ENCODE data around the gene PALLD. TPM values are rescaled to one million over a fixed set of nuclear protein-coding genes. Genes with fewer than 3 reads are reported as not detected.
A peak's percentile ranks its signal among the peaks of the same experiment; 100 is the strongest.

The PALLD gene
- total RNA-seq, 1 experiment from 2014 or later = 23.7 TPM

- no peak for TF ChIP-seq USF1 (CRISPR knock-in tag; IDR thresholded peaks at IDR 0.05)
- no peak for TF ChIP-seq ZNF416 (CRISPR knock-in tag; IDR thresholded peaks at IDR 0.05)
Measured at GRCh38 chr4:168836490-168836889, 339.6 kb downstream of the PALLD start (continued).

- Mint-ChIP-seq H3K4me1 (peaks cover 69% of the 10 kb centered on the region), H3K27ac (0 out of 2 replicates have a peak overlapping the region, but pooled peaks have one; percentile 33), H3K27me3 (ENCODE audit: low read depth) (peaks cover 14% of the 10 kb centered on the region), H3K9me3 (no peaks in the 10 kb centered on the region), H3K36me3 (0 out of 2 replicates have a peak, but pooled peaks cover 5% of the 10 kb centered on the region), H3K4me3 (no peak overlapping the region)
- ATAC-seq (no peak), DNase-seq (ENCODE audit: low spot score) (no peak)
- ChIA-PET CTCF (no interaction called here), POLR2A (interaction anchor here (0.7 kb wide), 1 partner anchor 671 kb away, joined by 9 read pairs; no protein-coding TSS in a partner anchor)
- no peak for TF ChIP-seq OVOL2 (CRISPR knock-in tag; IDR thresholded peaks at IDR 0.05; ENCODE audit: borderline replicate concordance)
- no peak for TF ChIP-seq ERG (CRISPR knock-in tag; IDR thresholded peaks at IDR 0.05)
- no peak for TF ChIP-seq ZNF281 (CRISPR knock-in tag; IDR thresholded peaks at IDR 0.05)
- TF ChIP-seq NR2C2 (CRISPR knock-in tag; IDR thresholded peaks at IDR 0.05) = no peak
- TF ChIP-seq FOXK1 (CRISPR knock-in tag; IDR thresholded peaks at IDR 0.05) = no peak
- no peak for TF ChIP-seq ZNF396 (CRISPR knock-in tag; IDR thresholded peaks at IDR 0.05; ENCODE audit: borderline replicate concordance)
- no peak for TF ChIP-seq ZSCAN18 (CRISPR knock-in tag; IDR thresholded peaks at IDR 0.05)
Measured at GRCh38 chr4:168837922-168838321, 341.1 kb downstream of the PALLD start.

GRCh38 chr4:168839758-168840391, 343.0 kb downstream of the PALLD start:
- Mint-ChIP-seq H3K36me3 (0 out of 2 replicates have a peak, but pooled peaks cover 5% of the 10 kb centered on the region), H3K27ac (no peak overlapping the region)
- no peak for DNase-seq (ENCODE audit: low spot score)
- TF ChIP-seq MLX (CRISPR knock-in tag; IDR thresholded peaks at IDR 0.05) (no peak), PRRX2 (CRISPR knock-in tag; IDR thresholded peaks at IDR 0.05) (no peak), CTCF (IDR thresholded peaks at IDR 0.05) (no peak), MXD4 (CRISPR knock-in tag; IDR thresholded peaks at IDR 0.05; ENCODE audit: borderline replicate concordance) (no peak), ZNF532 (CRISPR knock-in tag; IDR thresholded peaks at IDR 0.05; ENCODE audit: borderline replicate concordance) (no peak), TP53 (CRISPR knock-in tag; IDR thresholded peaks at IDR 0.05) (no peak), PREB (CRISPR knock-in tag; IDR thresholded peaks at IDR 0.05; ENCODE audit: borderline replicate concordance) (no peak), ESRRA (CRISPR knock-in tag; IDR thresholded peaks at IDR 0.05; ENCODE audit: borderline replicate concordance) (no peak)

More at GRCh38 chr4:168839758-168840391, 343.0 kb downstream of the PALLD start:
- no peak for ATAC-seq
- POLR2A ChIA-PET = interaction anchor here (1.1 to 3.3 kb wide), 2 partner anchors 8 to 169 kb away, joined by 3 to 25 read pairs; no protein-coding TSS in a partner anchor
- Mint-ChIP-seq H3K9me3 (no peaks in the 10 kb centered on the region), H3K27me3 (ENCODE audit: low read depth) (no peaks in the 10 kb centered on the region), H3K4me1 (peaks cover 81% of the 10 kb centered on the region), H3K4me3 (no peak overlapping the region)
- CTCF ChIA-PET = interaction anchor here (0.8 to 1.9 kb wide), 4 partner anchors 8 to 103 kb away, joined by 3 to 10 read pairs (median 3); no protein-coding TSS in a partner anchor

Data from WTC11 (cell line).